LNCaP clone FGC (cell line): ENCODE data around the gene IKZF1.

Experiments used
- DNase-seq: peaks from one replicate; pipeline ENCODE4 v3.0.0-alpha.2; 2011; ENCODE audit warnings: low read depth
- H3K4me3 ChIP-seq: 2 replicates; pipeline ENCODE4 v1.5.1; 2011; ENCODE audit warnings: mild to moderate bottlenecking, low read depth, low read length, control low read depth
- CTCF ChIP-seq: IDR thresholded peaks from 2 replicates; pipeline ENCODE4 v1.5.1; 2012; ENCODE audit warnings: mild to moderate bottlenecking; ENCODE audit not compliant: control insufficient read depth, insufficient read depth; ENCODE audit errors: extremely low read depth

The IKZF1 gene

GRCh38 chr7:50342616-50343114, 38.1 kb downstream of the IKZF1 start:
- no peak for TF ChIP-seq CTCF
- no peak for DNase-seq
- H3K4me3 ChIP-seq, result no peak overlapping the region

DNA sequence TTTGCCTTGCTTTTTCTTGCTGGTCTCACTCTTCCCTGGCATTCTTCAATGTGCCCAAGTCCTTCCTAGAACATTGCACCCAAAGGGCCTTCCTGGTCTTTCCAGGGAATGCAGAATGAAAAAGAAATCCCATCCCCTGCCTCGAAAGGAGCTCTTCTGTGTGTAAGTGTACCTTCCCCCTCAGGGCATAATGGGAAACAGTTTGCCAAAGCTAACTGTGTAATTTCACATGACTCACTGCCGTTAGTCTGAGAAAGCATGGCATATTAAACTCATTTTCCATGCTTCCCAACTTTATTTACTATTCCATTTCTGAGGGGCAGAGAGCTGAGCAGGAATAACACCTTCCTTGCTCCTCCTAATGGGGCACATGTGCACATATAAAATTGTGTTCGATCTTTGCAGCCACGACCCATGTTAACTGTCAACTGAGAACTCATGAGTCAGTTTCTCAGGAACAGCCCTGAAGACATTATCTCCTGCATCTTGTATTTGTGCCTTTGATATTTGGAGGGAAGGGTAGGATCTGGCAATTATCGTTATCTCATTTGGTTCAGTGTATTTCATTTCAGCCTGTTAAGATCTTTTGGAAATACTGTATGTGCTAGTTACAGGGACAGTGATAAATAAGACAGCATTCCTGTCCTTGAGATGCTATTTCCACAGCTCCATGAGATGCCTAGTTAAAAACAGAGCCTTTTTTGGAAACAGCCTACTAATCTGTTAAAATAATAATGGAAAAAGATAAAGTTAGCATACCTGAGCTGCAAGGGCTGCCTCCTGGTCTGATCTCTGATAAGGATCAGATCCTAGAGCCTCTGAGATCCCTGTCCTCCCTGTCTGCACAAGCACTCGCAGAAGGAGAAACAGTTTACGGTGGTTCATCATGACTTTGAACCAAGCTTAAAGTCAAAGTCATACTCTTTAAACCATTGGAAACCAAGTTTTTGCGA, 42.3 kb downstream of the IKZF1 start:
- DNase-seq, result no peak
- H3K4me3 ChIP-seq, result no peak overlapping the region
- TF ChIP-seq CTCF, result no peak

DNA sequence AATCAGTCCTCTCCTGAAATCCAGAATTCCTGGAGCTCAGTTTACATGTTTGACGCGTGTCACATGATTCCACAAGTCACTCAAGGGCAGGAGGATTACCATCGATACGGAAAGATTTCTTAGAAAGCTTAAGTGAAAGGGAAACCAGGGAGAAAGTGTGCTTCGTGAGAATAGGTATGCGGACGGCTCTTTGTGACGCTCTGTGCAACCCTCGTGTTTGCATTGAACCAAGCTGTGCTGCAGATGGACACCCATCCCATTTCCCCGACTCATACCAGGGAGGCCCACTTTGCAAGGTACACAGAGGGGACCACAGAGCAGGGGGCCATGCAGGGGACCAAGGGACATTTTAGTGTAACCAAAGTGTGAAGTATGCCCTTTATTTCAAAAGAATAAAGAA, 43.2 kb downstream of the IKZF1 start:
- no peak for TF ChIP-seq CTCF
- H3K4me3 ChIP-seq, result no peak overlapping the region
- DNase-seq, result no peak

GRCh38 chr7:50348469-50349162, 44.1 kb downstream of the IKZF1 start:
- no peak for DNase-seq
- TF ChIP-seq CTCF, result no peak
- no peak overlapping the region for H3K4me3 ChIP-seq

DNA sequence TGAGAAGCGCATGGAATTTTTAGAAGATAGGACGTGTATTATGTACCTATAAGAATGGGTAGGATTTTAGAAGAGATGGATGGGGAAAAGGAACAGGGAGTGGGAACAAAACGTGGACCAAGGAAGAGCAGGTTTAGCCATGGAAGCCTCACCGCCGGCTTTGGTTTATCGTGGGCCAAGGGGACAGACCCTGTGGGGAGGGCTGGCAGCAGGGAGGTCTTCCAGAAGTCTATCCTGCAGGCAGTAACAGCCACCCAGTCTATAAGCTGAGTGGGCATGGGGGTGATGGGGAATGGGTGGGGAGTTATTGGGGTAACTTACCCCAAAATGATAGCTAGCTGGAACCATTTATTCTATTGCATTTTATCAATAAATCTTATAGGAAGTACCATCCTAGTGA, 44.9 kb downstream of the IKZF1 start:
- TF ChIP-seq CTCF, result no peak

GRCh38 chr7:50349963-50350944, 45.7 kb downstream of the IKZF1 start:
- no peak for TF ChIP-seq CTCF
- H3K4me3 ChIP-seq, result no peak overlapping the region
- no peak for DNase-seq

More for the DNA sequence above, 44.9 kb downstream of the IKZF1 start:
- DNase-seq, result no peak
- H3K4me3 ChIP-seq, result no peak overlapping the region
